Ascending aorta (tissue), 2 donors: ENCODE data around the gene ATP5MG. TPM values are rescaled to one million over a fixed set of nuclear protein-coding genes. Genes with fewer than 3 reads are reported as not detected.
"Not testable (repeated sequence)": the region's sequence is repeated elsewhere in the genome, so short reads cannot be mapped to it uniquely, and the experiment has no call there.

Source experiments
- DNase-seq, 2 donors: peaks; one replicate each; pipeline ENCODE4 v3.0.0-alpha.2; 2019; ENCODE audit warnings: low spot score in 2 of 2
- H3K27ac ChIP-seq, 2 donors: fragments of 200-600 bp; sonication (generic); one replicate each; pipeline ENCODE4 v1.5.1; 2016 to 2017; ENCODE audit warnings: mild to moderate bottlenecking in 1 of 2
- H3K27me3 ChIP-seq: fragments of 200-600 bp; sonication (generic); one replicate; pipeline ENCODE4 v1.5.1; 2017
- H3K36me3 ChIP-seq, 2 donors: fragments of 200-600 bp; sonication (generic); one replicate each; pipeline ENCODE4 v1.5.1; 2016
- H3K4me1 ChIP-seq, 2 donors: fragments of 200-600 bp; sonication (generic); one replicate each; pipeline ENCODE4 v1.5.1; 2016 to 2017; ENCODE audit warnings: mild to moderate bottlenecking in 1 of 2
- H3K4me3 ChIP-seq, 2 donors: fragments of 200-600 bp; sonication (generic); one replicate each; pipeline ENCODE4 v1.5.1; 2016 to 2017; ENCODE audit warnings: mild to moderate bottlenecking in 1 of 2
- H3K9me3 ChIP-seq, 2 donors: fragments of 200-600 bp; sonication (generic); one replicate each; pipeline ENCODE4 v1.5.1; 2016
- CTCF ChIP-seq, 3 experiments: fragments of 200-600 bp in 2 of 3; fragments of 450-650 bp in 1 of 3; sonication (generic) in 2 of 3; IDR thresholded peaks; one replicate each; pipeline ENCODE4 v1.5.1; 2016 to 2019; ENCODE audit warnings: antibody characterized with exemption in 3 of 3, mild to moderate bottlenecking in 1 of 3, moderate library complexity in 1 of 3
- intact Hi-C: fragments of 100-400 bp; cut with DNase I; formaldehyde crosslinking; loops from one replicate; pipeline ENCODE4 v1.15.1; 2023
- total RNA-seq: library from RNA; depleted of rRNA; stranded (reverse); fragments of >200 nt; gene quantifications from one replicate; pipeline ENCODE4 v1.1.0, GENCODE V29; 2016

The ATP5MG gene
- total RNA-seq, 1 donor from 2014 or later, result 23.7 TPM

GRCh38 chr11:118398791-118399559 is 2.4 kb upstream of the ATP5MG start:
- H3K27ac ChIP-seq, result no peak overlapping the region
- intact Hi-C loops, result no loop called here
- no peak for TF ChIP-seq CTCF (IDR thresholded peaks at IDR 0.05)

GRCh38 chr11:118401880-118402590 is 629 bp downstream of the ATP5MG start:
- intact Hi-C loops, result loop anchor here (1.0 kb wide), 2 partner anchors 34 to 86 kb away; partner anchors contain the start of gene KMT2A

More at GRCh38 chr11:118398791-118399559, 2.4 kb upstream of the ATP5MG start:
- no peaks in the 10 kb centered on the region for H3K9me3 ChIP-seq
- DNase-seq, result no peak
- H3K4me3 ChIP-seq, result no peak overlapping the region
- H3K4me1 ChIP-seq, result peaks cover 8 to 20% of the 10 kb centered on the region in 2 donors
- H3K27me3 ChIP-seq, result no peaks in the 10 kb centered on the region
- peaks cover 20 to 35% of the 10 kb centered on the region in 2 donors for H3K36me3 ChIP-seq

GRCh38 chr11:118402594-118402993 is 1.2 kb downstream of the ATP5MG start:
- intact Hi-C loops, H3K27ac ChIP-seq: not testable (repeated sequence)

More at GRCh38 chr11:118401880-118402590, 629 bp downstream of the ATP5MG start:
- DNase-seq, result no peak
- peaks cover 8 to 15% of the 10 kb centered on the region in 2 donors for H3K36me3 ChIP-seq
- H3K27ac ChIP-seq, result peak overlapping the region; percentile 69 to 84
- no peaks in the 10 kb centered on the region for H3K27me3 ChIP-seq
- H3K4me3 ChIP-seq, result peak overlapping the region; percentile 81 to 99
- no peak for TF ChIP-seq CTCF (IDR thresholded peaks at IDR 0.05)
- no peaks in the 10 kb centered on the region for H3K9me3 ChIP-seq
- peaks cover 8 to 20% of the 10 kb centered on the region in 2 donors for H3K4me1 ChIP-seq

GRCh38 chr11:118406599-118407166 is 5.3 kb downstream of the ATP5MG start:
- no peak overlapping the region for H3K4me3 ChIP-seq
- intact Hi-C loops, result no loop called here
- no peak overlapping the region for H3K27ac ChIP-seq
- no peak for TF ChIP-seq CTCF (IDR thresholded peaks at IDR 0.05)
- H3K27me3 ChIP-seq, result no peaks in the 10 kb centered on the region
- H3K36me3 ChIP-seq, result peaks cover 21 to 36% of the 10 kb centered on the region in 2 donors
- DNase-seq, result no peak
- H3K4me1 ChIP-seq, result peaks cover 8 to 15% of the 10 kb centered on the region in 2 donors
- H3K9me3 ChIP-seq, result no peaks in the 10 kb centered on the region

More at GRCh38 chr11:118402594-118402993, 1.2 kb downstream of the ATP5MG start:
- H3K4me3 ChIP-seq, result peak overlapping the region; percentile 81 to 99
- peaks cover 8 to 20% of the 10 kb centered on the region in 2 donors for H3K4me1 ChIP-seq
- peaks cover 12 to 16% of the 10 kb centered on the region in 2 donors for H3K36me3 ChIP-seq
- DNase-seq, H3K27me3 ChIP-seq, H3K9me3 ChIP-seq: not testable (repeated sequence)

- Histone ChIP-seq H3K4me3 (no peak overlapping the region), H3K36me3 (peaks cover 21 to 41% of the 10 kb centered on the region in 2 donors), H3K27me3 (no peaks in the 10 kb centered on the region), H3K4me1 (no peaks in the 10 kb centered on the region), H3K9me3 (no peaks in the 10 kb centered on the region), H3K27ac (no peak overlapping the region)
- intact Hi-C loops, result no loop called here
- no peak for TF ChIP-seq CTCF (IDR thresholded peaks at IDR 0.05)
- no peak for DNase-seq
Measured at GRCh38 chr11:118410055-118410745, 8.8 kb downstream of the ATP5MG start.
